ENCODE data around the gene PSMB7.

DNA sequence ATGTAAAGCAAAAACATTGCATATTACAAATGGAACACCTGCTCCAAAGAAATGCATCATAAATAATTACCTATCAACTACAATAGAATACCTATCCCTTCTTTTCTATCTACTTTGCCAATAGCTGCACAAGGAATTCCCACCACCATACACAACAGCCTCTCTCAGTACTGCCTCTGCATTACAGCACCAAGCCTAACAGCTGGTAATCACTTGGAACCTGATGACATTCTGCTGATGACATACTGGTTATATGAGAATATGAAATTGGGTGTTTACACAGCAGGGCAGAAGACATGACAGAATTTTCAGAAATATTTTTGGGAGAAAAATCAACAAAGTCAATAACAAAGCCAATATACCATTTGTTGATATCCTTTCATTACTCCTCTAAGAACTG is 43.2 kb downstream of the PSMB7 start:
- TF ChIP-seq, protein P1, sequence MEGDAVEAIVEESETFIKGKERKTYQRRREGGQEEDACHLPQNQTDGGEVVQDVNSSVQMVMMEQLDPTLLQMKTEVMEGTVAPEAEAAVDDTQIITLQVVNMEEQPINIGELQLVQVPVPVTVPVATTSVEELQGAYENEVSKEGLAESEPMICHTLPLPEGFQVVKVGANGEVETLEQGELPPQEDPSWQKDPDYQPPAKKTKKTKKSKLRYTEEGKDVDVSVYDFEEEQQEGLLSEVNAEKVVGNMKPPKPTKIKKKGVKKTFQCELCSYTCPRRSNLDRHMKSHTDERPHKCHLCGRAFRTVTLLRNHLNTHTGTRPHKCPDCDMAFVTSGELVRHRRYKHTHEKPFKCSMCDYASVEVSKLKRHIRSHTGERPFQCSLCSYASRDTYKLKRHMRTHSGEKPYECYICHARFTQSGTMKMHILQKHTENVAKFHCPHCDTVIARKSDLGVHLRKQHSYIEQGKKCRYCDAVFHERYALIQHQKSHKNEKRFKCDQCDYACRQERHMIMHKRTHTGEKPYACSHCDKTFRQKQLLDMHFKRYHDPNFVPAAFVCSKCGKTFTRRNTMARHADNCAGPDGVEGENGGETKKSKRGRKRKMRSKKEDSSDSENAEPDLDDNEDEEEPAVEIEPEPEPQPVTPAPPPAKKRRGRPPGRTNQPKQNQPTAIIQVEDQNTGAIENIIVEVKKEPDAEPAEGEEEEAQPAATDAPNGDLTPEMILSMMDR (IDR thresholded peaks at IDR 0.05) = no peak
- no peak for TF ChIP-seq EZH2 (IDR thresholded peaks at IDR 0.05; ENCODE audit: borderline replicate concordance, insufficient read depth, low read depth, low read length, poor library complexity, severe bottlenecking)

Data from B cell (primary cell).